Smooth muscle cell (in vitro differentiated cells): ENCODE data around the gene PVR. TPM values are rescaled to one million over a fixed set of nuclear protein-coding genes. Genes with fewer than 3 reads are reported as not detected.

ENCODE experiments used
- DNase-seq: peaks from one replicate; lab custom pipeline; 2025; ENCODE audit not compliant: unreplicated experiment; lab: John Stamatoyannopoulos, UW
- H2AFZ ChIP-seq: fragments of 200-600 bp; sonication (generic); 2 replicates; pipeline ENCODE4 v1.6.0; 2016; ENCODE audit warnings: antibody characterized with exemption, low read depth, mild to moderate bottlenecking
- H3F3A ChIP-seq: fragments of 200-600 bp; sonication (generic); 2 replicates; pipeline ENCODE4 v1.6.0; 2017; ENCODE audit warnings: antibody characterized with exemption, low read depth
- H3K27ac ChIP-seq: fragments of 200-600 bp; sonication (generic); 2 replicates; pipeline ENCODE4 v1.5.1; 2016; ENCODE audit warnings: low read depth, mild to moderate bottlenecking
- H3K27me3 ChIP-seq: fragments of 200-600 bp; sonication (generic); 2 replicates; pipeline ENCODE4 v1.6.1; 2016; ENCODE audit warnings: low read depth, mild to moderate bottlenecking
- H3K36me3 ChIP-seq: fragments of 200-600 bp; sonication (generic); 2 replicates; pipeline ENCODE4 v1.5.1; 2016; ENCODE audit warnings: low read depth
- H3K4me1 ChIP-seq: fragments of 200-600 bp; sonication (generic); 2 replicates; pipeline ENCODE4 v1.5.1; 2016; ENCODE audit warnings: low read depth
- H3K4me2 ChIP-seq: fragments of 200-600 bp; sonication (generic); 2 replicates; pipeline ENCODE4 v1.6.0; 2016; ENCODE audit warnings: mild to moderate bottlenecking
- H3K4me3 ChIP-seq: fragments of 200-600 bp; sonication (generic); 2 replicates; pipeline ENCODE4 v1.5.1; 2016; ENCODE audit warnings: mild to moderate bottlenecking
- H3K79me2 ChIP-seq: fragments of 200-600 bp; sonication (generic); 2 replicates; pipeline ENCODE4 v1.6.0; 2016; ENCODE audit warnings: low read depth, mild to moderate bottlenecking
- H3K9ac ChIP-seq: fragments of 200-600 bp; sonication (generic); 2 replicates; pipeline ENCODE4 v1.6.0; 2016; ENCODE audit warnings: low read depth
- H3K9me3 ChIP-seq: fragments of 200-600 bp; sonication (generic); replicated peaks from 2 replicates; pipeline ENCODE4 v1.5.1; 2016; ENCODE audit warnings: low read depth
- H4K20me1 ChIP-seq: fragments of 200-600 bp; sonication (generic); 2 replicates; pipeline ENCODE4 v1.6.0; 2016; ENCODE audit warnings: low read depth
- CTCF ChIP-seq: fragments of 200-600 bp; sonication (generic); IDR thresholded peaks from 2 replicates; pipeline ENCODE4 v1.5.1; 2017; ENCODE audit warnings: borderline replicate concordance, mild to moderate bottlenecking, antibody characterized with exemption; ENCODE audit not compliant: insufficient read depth, poor library complexity, severe bottlenecking
- WGBS: methylation state at CpG from one replicate; pipeline ENCODE4 v1.1.7; 2016; ENCODE audit warnings: low lambda C conversion rate; 5-methylcytosine and 5-hydroxymethylcytosine counted together
- polyA plus RNA-seq: library from polyadenylated mRNA; unstranded; fragments of >200 nt; fragmentation: Nextera tagmentation; extraction: Ambion mirVana; gene quantifications from 2 replicates; pipeline ENCODE4 v1.2.1, GENCODE V29; 2016
- total RNA-seq: library from RNA; depleted of rRNA; stranded (reverse); fragments of >200 nt; gene quantifications from 2 replicates; pipeline ENCODE4 v1.2.3, GENCODE V29; 2014

The PVR gene
- total and polyA plus RNA-seq, 2 experiments from 2014 or later: 25.4 to 35.0 TPM

DNA sequence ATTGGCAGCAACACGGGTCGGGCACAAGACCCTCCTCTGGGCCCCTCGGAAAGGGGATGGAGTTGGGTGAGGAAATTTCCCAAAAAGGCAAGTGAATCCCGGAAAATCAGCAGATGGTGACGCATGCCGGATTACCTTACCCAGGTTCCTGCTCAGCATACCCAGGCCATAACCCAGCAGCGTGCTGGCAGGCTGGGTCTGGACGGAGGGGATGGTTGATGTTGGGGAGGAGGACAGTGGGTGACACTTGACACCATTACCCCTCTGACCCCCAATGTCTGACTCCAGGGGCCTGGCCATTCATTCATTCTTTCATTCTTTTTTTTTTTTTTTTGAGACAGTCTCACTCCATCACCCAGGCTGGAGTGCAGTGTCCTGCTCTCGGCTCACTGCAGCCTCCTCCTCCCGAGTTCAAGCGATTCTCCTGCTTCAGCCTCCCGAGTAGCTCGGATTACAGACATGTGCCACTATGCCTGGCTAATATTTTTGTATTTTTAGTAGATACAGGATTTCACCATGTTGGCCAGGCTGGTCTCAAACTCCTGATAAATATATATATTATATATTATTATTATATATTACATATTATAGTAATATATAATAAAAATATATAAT lies 799 bp downstream of the PVR start:
- Histone ChIP-seq H3K27me3 (no peaks in the 10 kb centered on the region), H3K27ac (peak overlapping the region; percentile 52), H3K36me3 (no peaks in the 10 kb centered on the region), H3K4me3 (peak overlapping the region; percentile 66), H3K4me1 (no peaks in the 10 kb centered on the region), H2AFZ (peak overlapping the region; percentile 60), H3K9ac (peak overlapping the region; percentile 57), H4K20me1 (peaks cover 28% of the 10 kb centered on the region), H3K79me2 (peaks cover 23% of the 10 kb centered on the region), H3F3A (peaks cover 4% of the 10 kb centered on the region), H3K4me2 (peak overlapping the region; percentile 87), H3K9me3 (no peaks in the 10 kb centered on the region)
- DNase-seq: no peak
- no peak for TF ChIP-seq CTCF
- 3% methylated on average over 13 of the region's 13 CpGs for WGBS

DNA sequence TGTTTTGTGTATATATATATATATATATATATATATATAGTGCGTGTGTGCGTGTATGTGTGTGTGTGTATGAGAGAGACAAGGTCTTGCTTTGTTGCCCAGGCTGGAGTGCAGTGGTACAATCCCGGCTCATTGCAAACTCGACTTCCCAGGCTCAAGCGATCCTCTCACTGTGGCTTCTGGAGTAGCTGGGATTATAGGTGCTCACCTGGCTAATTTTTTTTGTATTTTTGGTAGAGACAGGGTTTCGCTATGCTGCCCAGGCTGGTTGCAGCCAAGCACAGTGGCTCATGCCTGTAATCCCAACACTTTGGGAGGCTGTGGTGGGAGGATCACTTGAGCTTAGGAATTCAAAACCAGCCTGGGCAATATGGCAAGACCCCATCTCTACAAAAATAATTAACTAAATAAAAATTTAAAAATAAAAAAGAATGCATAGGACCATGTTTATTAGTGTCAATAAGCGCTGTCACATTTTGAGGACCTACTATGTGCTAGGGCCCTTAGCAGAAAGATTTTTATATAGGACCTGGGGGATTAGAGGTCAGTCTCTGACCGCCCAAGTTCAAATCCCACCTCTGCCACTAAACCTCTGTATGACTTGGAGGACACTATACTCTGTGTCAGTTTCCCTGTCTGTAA lies 1.8 kb downstream of the PVR start:
- H3K27me3 ChIP-seq: no peaks in the 10 kb centered on the region
- H4K20me1 ChIP-seq: peaks cover 28% of the 10 kb centered on the region
- peak overlapping the region; percentile 24 for H3K4me3 ChIP-seq
- no peaks in the 10 kb centered on the region for H3K4me1 ChIP-seq
- H3K27ac ChIP-seq: no peak overlapping the region
- no peaks in the 10 kb centered on the region for H3K9me3 ChIP-seq
- 82% methylated on average over 8 of the region's 8 CpGs for WGBS
- H2AFZ ChIP-seq: no peak overlapping the region
- peak overlapping the region; percentile 35 for H3K4me2 ChIP-seq
- DNase-seq: no peak
- no peaks in the 10 kb centered on the region for H3F3A ChIP-seq
- TF ChIP-seq CTCF: no peak
- no peaks in the 10 kb centered on the region for H3K36me3 ChIP-seq
- no peak overlapping the region for H3K9ac ChIP-seq
- H3K79me2 ChIP-seq: peaks cover 23% of the 10 kb centered on the region

DNA sequence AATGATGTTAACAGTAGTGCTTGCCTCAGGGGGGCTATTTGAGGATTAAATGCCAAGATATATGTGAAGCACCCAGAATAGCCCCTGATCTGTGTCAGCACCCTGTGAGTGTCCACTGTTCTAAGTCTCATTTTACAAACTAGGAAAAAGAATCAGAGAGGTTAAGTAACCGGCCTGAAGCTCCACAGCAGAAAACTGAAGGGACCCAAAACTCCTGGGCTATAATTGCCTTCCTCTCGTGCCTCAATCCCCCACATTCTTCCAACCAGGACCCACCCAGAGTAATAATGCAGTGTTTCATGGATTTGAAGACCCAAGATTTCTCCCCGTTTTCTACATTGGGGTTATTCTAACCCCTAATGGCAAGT lies 2.3 kb downstream of the PVR start:
- Histone ChIP-seq H3K4me1 (no peaks in the 10 kb centered on the region), H3K36me3 (no peaks in the 10 kb centered on the region), H3K9me3 (no peaks in the 10 kb centered on the region), H3K4me2 (no peak overlapping the region), H3K4me3 (peak overlapping the region; percentile 24), H3K27me3 (no peaks in the 10 kb centered on the region), H3K27ac (no peak overlapping the region), H4K20me1 (peaks cover 28% of the 10 kb centered on the region), H3K9ac (no peak overlapping the region), H2AFZ (no peak overlapping the region), H3K79me2 (peaks cover 23% of the 10 kb centered on the region), H3F3A (no peaks in the 10 kb centered on the region)
- 96% methylated on average over 3 of the region's 3 CpGs for WGBS
- no peak for TF ChIP-seq CTCF
- no peak for DNase-seq

- peaks cover 28% of the 10 kb centered on the region for H4K20me1 ChIP-seq
- H3K27ac ChIP-seq: no peak overlapping the region
- WGBS: 96% methylated on average over 30 of the region's 31 CpGs
- H3K4me2 ChIP-seq: no peak overlapping the region
- no peak for TF ChIP-seq CTCF
- no peak overlapping the region for H2AFZ ChIP-seq
- H3K27me3 ChIP-seq: no peaks in the 10 kb centered on the region
- H3K9me3 ChIP-seq: no peaks in the 10 kb centered on the region
- no peak overlapping the region for H3K9ac ChIP-seq
- H3K79me2 ChIP-seq: peaks cover 23% of the 10 kb centered on the region
- no peak overlapping the region for H3K4me3 ChIP-seq
- no peaks in the 10 kb centered on the region for H3K4me1 ChIP-seq
- H3K36me3 ChIP-seq: no peaks in the 10 kb centered on the region
- DNase-seq: no peak
- H3F3A ChIP-seq: no peaks in the 10 kb centered on the region
Measured at GRCh38 chr19:44647144-44647543, 3.4 kb downstream of the PVR start.
